Esophagus (tissue), 2 donors: ENCODE results near the gene TTF1. TPM values are rescaled to one million over a fixed set of nuclear protein-coding genes. Genes with fewer than 3 reads are reported as not detected.

Experiments used
- H3K27ac ChIP-seq, 2 donors: one replicate each; pipeline ENCODE4 v1.5.1; 2013; ENCODE audit warnings: low read depth in 2 of 2, mild to moderate bottlenecking in 2 of 2, inconsistent platforms in 1 of 2, low read length in 1 of 2, moderate library complexity in 1 of 2
- H3K27me3 ChIP-seq, 2 donors: one replicate each; pipeline ENCODE4 v1.6.1; 2013; ENCODE audit warnings: low read length in 2 of 2, control low read depth in 1 of 2, mild to moderate bottlenecking in 1 of 2; ENCODE audit not compliant: insufficient read depth in 2 of 2, control insufficient read depth in 1 of 2
- H3K36me3 ChIP-seq, 2 donors: one replicate each; pipeline ENCODE4 v1.6.1; 2013; ENCODE audit warnings: low read length in 1 of 2; ENCODE audit not compliant: control insufficient read depth in 2 of 2, insufficient read depth in 2 of 2
- H3K4me1 ChIP-seq, 2 donors: one replicate each; pipeline ENCODE4 v1.6.1; 2013; ENCODE audit warnings: low read length in 1 of 2; ENCODE audit not compliant: control insufficient read depth in 2 of 2, insufficient read depth in 2 of 2
- H3K4me3 ChIP-seq, 2 donors: one replicate each; pipeline ENCODE4 v1.5.1; 2013; ENCODE audit warnings: low read length in 2 of 2, mild to moderate bottlenecking in 2 of 2, low read depth in 1 of 2, moderate library complexity in 1 of 2
- H3K9me3 ChIP-seq, 2 donors: one replicate each; pipeline ENCODE4 v1.6.1; 2013; ENCODE audit warnings: mild to moderate bottlenecking in 2 of 2, low read depth in 1 of 2, low read length in 1 of 2, moderate library complexity in 1 of 2; ENCODE audit not compliant: control insufficient read depth in 2 of 2, insufficient read depth in 1 of 2
- WGBS, 2 donors: extraction: QIAGEN DNeasy Blood & Tissue Kit; methylation state at CpG; one replicate each; pipeline ENCODE4 v1.1.7; 2013; 5-methylcytosine and 5-hydroxymethylcytosine counted together
- polyA plus RNA-seq, 2 donors: library from polyadenylated mRNA; stranded (reverse); fragments of 200-250 nt; gene quantifications; one replicate each; pipeline ENCODE4 v1.2.3, GENCODE V29; 2013
- donor health status: healthy with polysubstance abuse.
- donor health status: Bipolar disorder and iron deficiency.

Gene TTF1
- polyA plus RNA-seq, 2 donors: 9.2 to 11.1 TPM

- Histone ChIP-seq H3K27me3 (peaks cover 0 to 13% of the 10 kb centered on the region in 2 donors), H3K27ac (no peak overlapping the region), H3K4me1 (no peaks in the 10 kb centered on the region), H3K9me3 (peaks cover 0 to 2% of the 10 kb centered on the region in 2 donors), H3K36me3 (no peaks in the 10 kb centered on the region), H3K4me3 (no peak overlapping the region)
- 63 to 66% methylated on average over 4 of the region's 4 CpGs for WGBS, 2 donors
Observed at GRCh38 chr9:132439153-132439552, 32.5 kb upstream of the TTF1 start.

- H3K9me3 ChIP-seq: peaks cover 0 to 2% of the 10 kb centered on the region in 2 donors
- peaks cover 0 to 8% of the 10 kb centered on the region in 2 donors for H3K27me3 ChIP-seq
- H3K27ac ChIP-seq: no peak overlapping the region
- WGBS, 2 donors: 55 to 60% methylated on average over 10 of the region's 10 CpGs
- no peaks in the 10 kb centered on the region for H3K36me3 ChIP-seq
- H3K4me3 ChIP-seq: no peak overlapping the region
- H3K4me1 ChIP-seq: no peaks in the 10 kb centered on the region
Observed at GRCh38 chr9:132434881-132435280, 28.2 kb upstream of the TTF1 start.

DNA sequence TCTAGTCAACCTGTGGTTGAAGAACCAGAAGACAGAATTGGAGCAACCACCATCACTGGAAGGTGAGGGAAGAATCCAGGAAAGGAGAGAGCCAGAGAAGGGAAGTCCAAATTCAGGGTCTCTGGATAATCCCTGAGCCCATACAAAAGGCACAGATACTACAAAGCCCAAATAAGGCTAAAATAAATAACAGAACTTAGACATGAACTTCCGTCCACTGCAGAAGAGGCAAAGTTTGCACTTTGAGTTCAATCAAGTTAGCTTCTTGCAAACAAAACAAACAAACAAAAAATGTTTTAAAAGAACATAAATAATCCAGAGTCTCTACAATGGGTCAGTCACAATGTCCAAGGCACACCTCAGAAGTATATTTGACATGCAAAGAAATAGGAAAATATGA is 24.4 kb upstream of the TTF1 start:
- peaks cover 0 to 2% of the 10 kb centered on the region in 2 donors for H3K9me3 ChIP-seq
- peaks cover 0 to 6% of the 10 kb centered on the region in 2 donors for H3K27me3 ChIP-seq
- H3K4me1 ChIP-seq: no peaks in the 10 kb centered on the region
- 31 to 42% methylated on average over 1 of the region's 1 CpG for WGBS, 2 donors
- H3K36me3 ChIP-seq: no peaks in the 10 kb centered on the region
- no peak overlapping the region for H3K27ac ChIP-seq
- H3K4me3 ChIP-seq: no peak overlapping the region

- no peak overlapping the region for H3K27ac ChIP-seq
- H3K9me3 ChIP-seq: peaks cover 0 to 2% of the 10 kb centered on the region in 2 donors
- no peaks in the 10 kb centered on the region for H3K4me1 ChIP-seq
- WGBS, 2 donors: 43 to 46% methylated on average over 17 of the region's 17 CpGs
- no peaks in the 10 kb centered on the region for H3K27me3 ChIP-seq
- no peaks in the 10 kb centered on the region for H3K36me3 ChIP-seq
- no peak overlapping the region for H3K4me3 ChIP-seq
Observed at GRCh38 chr9:132426639-132427414, 20.2 kb upstream of the TTF1 start.

GRCh38 chr9:132425675-132426062 is 19.0 kb upstream of the TTF1 start:
- H3K27ac ChIP-seq: no peak overlapping the region
- H3K9me3 ChIP-seq: peaks cover 0 to 2% of the 10 kb centered on the region in 2 donors
- H3K4me1 ChIP-seq: no peaks in the 10 kb centered on the region
- no peak overlapping the region for H3K4me3 ChIP-seq
- no peaks in the 10 kb centered on the region for H3K27me3 ChIP-seq
- 44 to 52% methylated on average over 7 of the region's 7 CpGs for WGBS, 2 donors
- H3K36me3 ChIP-seq: no peaks in the 10 kb centered on the region

DNA sequence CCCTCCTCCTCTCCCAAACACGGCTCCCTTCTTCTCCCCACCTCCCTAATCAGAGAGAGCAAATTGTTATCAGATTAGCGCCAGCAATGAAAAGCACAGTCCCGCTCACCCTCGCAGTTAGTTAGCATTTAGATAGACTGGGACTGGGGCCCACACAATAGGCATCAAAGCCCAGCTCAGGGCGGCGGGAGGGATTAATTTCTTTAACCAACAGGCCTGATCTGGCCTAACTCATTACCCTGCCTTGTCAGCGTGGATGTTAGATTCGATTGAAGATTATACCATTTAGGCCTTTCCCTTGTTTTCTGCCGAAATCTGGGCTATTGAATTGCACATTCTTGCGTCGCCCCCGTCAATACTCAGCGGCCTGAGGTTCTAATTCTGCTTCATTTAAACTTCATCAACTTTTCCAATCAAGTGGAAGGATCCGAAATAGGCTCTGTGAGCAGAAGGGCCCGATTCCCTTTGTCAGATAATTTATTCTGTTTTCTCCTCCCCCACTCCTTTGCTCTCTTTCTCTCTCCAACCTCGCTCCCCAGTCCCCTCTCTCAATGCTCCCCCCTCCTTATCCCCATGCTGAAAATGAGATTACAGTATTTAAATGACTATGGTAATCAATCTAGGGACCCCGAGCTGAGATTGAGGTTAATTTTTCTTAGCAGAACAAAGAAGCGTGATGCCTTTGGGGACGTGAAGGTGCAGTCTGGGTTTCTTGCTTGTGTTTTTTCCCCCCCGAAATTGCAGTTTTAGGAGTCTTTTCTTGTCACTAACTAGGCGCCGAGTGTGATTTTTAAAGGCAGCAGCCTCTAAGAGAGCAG is 18.4 kb upstream of the TTF1 start:
- no peak overlapping the region for H3K4me3 ChIP-seq
- H3K4me1 ChIP-seq: no peaks in the 10 kb centered on the region
- no peak overlapping the region for H3K27ac ChIP-seq
- H3K27me3 ChIP-seq: no peaks in the 10 kb centered on the region
- no peaks in the 10 kb centered on the region for H3K36me3 ChIP-seq
- peaks cover 0 to 2% of the 10 kb centered on the region in 2 donors for H3K9me3 ChIP-seq
- WGBS, 2 donors: 41 to 56% methylated on average over 22 of the region's 22 CpGs

GRCh38 chr9:132423503-132423902 is 16.9 kb upstream of the TTF1 start:
- no peak overlapping the region for H3K27ac ChIP-seq
- H3K36me3 ChIP-seq: no peaks in the 10 kb centered on the region
- no peak overlapping the region for H3K4me3 ChIP-seq
- H3K27me3 ChIP-seq: no peaks in the 10 kb centered on the region
- H3K9me3 ChIP-seq: peaks cover 0 to 2% of the 10 kb centered on the region in 2 donors
- 71 to 84% methylated on average over 5 of the region's 5 CpGs for WGBS, 2 donors
- no peaks in the 10 kb centered on the region for H3K4me1 ChIP-seq

- WGBS, 2 donors: 48 to 51% methylated on average over 5 of the region's 5 CpGs
- Histone ChIP-seq H3K4me3 (no peak overlapping the region), H3K4me1 (no peaks in the 10 kb centered on the region), H3K36me3 (no peaks in the 10 kb centered on the region), H3K27me3 (peaks cover 0 to 5% of the 10 kb centered on the region in 2 donors), H3K27ac (no peak overlapping the region), H3K9me3 (peaks cover 0 to 2% of the 10 kb centered on the region in 2 donors)
Observed at GRCh38 chr9:132422574-132422973, 15.9 kb upstream of the TTF1 start.

GRCh38 chr9:132418726-132419363 is 12.2 kb upstream of the TTF1 start:
- no peaks in the 10 kb centered on the region for H3K4me1 ChIP-seq
- no peak overlapping the region for H3K27ac ChIP-seq
- H3K27me3 ChIP-seq: peaks cover 0 to 8% of the 10 kb centered on the region in 2 donors
- no peaks in the 10 kb centered on the region for H3K36me3 ChIP-seq
- H3K4me3 ChIP-seq: no peak overlapping the region
- peaks cover 0 to 2% of the 10 kb centered on the region in 2 donors for H3K9me3 ChIP-seq
- 43 to 52% methylated on average over 5 of the region's 5 CpGs for WGBS, 2 donors
